HCT116 (cell line): ENCODE measurements around the gene CD63. TPM values are rescaled to one million over a fixed set of nuclear protein-coding genes. Genes with fewer than 3 reads are reported as not detected.

Source experiments
- ATAC-seq: fragments of 200-7000 bp; cut with Tn5 transposase; 2 replicates; pipeline ENCODE4 v1.9.1; 2020; ENCODE audit warnings: mild to moderate bottlenecking, moderate library complexity
- BruUV-seq: library from RNA; stranded (reverse); fragments of 400-500 nt; replicated peaks from 2 replicates; lab custom pipeline; 2021; lab: Mats Ljungman, UMichigan
- CTCF ChIA-PET: fragments of 300-600 bp; sonication (Branson Sonifier 250); formaldehyde crosslinking; loops from one replicate; lab custom pipeline; 2021; ENCODE audit warnings: antibody characterized with exemption; lab: Charles Lee
- POLR2A ChIA-PET: fragments of 300-600, 350-600 bp; sonication (Branson Sonifier 250); formaldehyde crosslinking; loops from one replicate; lab custom pipeline; 2021; ENCODE audit warnings: antibody characterized with exemption; lab: Charles Lee
- RAD21 ChIA-PET, 2 experiments: fragments of 300-600 bp; sonication (Branson Sonifier 250); formaldehyde crosslinking; loops; one replicate each; lab custom pipeline; 2023; ENCODE audit warnings: low total read pairs in 2 of 2; ENCODE audit not compliant: uncharacterized antibody in 2 of 2, unreplicated experiment in 2 of 2, low non-redundant PET in 1 of 2; lab: Charles Lee
- DNase-seq: peaks from one replicate; pipeline ENCODE4 v3.0.0-alpha.2; 2010; ENCODE audit warnings: low read depth, low spot score
- H2AFZ ChIP-seq: fragments of 200-600 bp; shearing (Covaris generic), sonication (generic); 2 replicates; pipeline ENCODE4 v1.6.1; 2017; ENCODE audit warnings: low read depth, mixed run types, mixed read lengths, antibody characterized with exemption, low read length; ENCODE audit not compliant: poor library complexity, severe bottlenecking
- H3K27ac ChIP-seq: 2 replicates; pipeline ENCODE4 v1.5.1; 2012; ENCODE audit warnings: low read depth, low read length
- H3K27me3 ChIP-seq: fragments of 200-600 bp; sonication (generic); 2 replicates; pipeline ENCODE4 v1.6.1; 2016; ENCODE audit warnings: mixed run types, low read length, mixed read lengths; ENCODE audit not compliant: insufficient read depth
- H3K36me3 ChIP-seq, 2 experiments: fragments of 200-500 bp in 1 of 2; fragments of 200-600 bp in 1 of 2; sonication (Bioruptor generic) in 1 of 2; sonication (generic) in 1 of 2; 2 replicates each; pipeline versions ENCODE4 v1.5.1 to v1.6.1; 2014 to 2016; ENCODE audit warnings: low read length in 2 of 2, inconsistent platforms in 1 of 2, mixed read lengths in 1 of 2, mixed run types in 1 of 2; ENCODE audit not compliant: insufficient read depth in 2 of 2, control insufficient read depth in 1 of 2
- H3K4me1 ChIP-seq, 2 experiments: fragments of 200-600 bp in 1 of 2; sonication (generic) in 1 of 2; 2 replicates each; pipeline versions ENCODE4 v1.5.1 to v1.6.1; 2012 to 2017; ENCODE audit warnings: low read length in 2 of 2, inconsistent platforms in 1 of 2, mild to moderate bottlenecking in 1 of 2, mixed read lengths in 1 of 2, mixed run types in 1 of 2, moderate library complexity in 1 of 2; ENCODE audit not compliant: insufficient read depth in 2 of 2, control insufficient read depth in 1 of 2
- H3K4me2 ChIP-seq: fragments of 200-600 bp; sonication (generic); 2 replicates; pipeline ENCODE4 v1.6.1; 2017; ENCODE audit warnings: mixed run types, low read length, mixed read lengths
- H3K4me3 ChIP-seq, 2 experiments: fragments of 200-600 bp in 1 of 2; sonication (generic) in 1 of 2; replicated peaks in 1 of 2; 2 replicates each; pipeline ENCODE4 v1.5.1; 2011 to 2016; ENCODE audit warnings: low read length in 2 of 2, control low read depth in 1 of 2, low read depth in 1 of 2, mild to moderate bottlenecking in 1 of 2, mixed read lengths in 1 of 2, mixed run types in 1 of 2
- H3K79me2 ChIP-seq: fragments of 200-600 bp; sonication (generic); 2 replicates; pipeline ENCODE4 v1.6.1; 2017; ENCODE audit warnings: mild to moderate bottlenecking, mixed run types, low read length, moderate library complexity, mixed read lengths; ENCODE audit not compliant: insufficient read depth
- H3K9ac ChIP-seq: fragments of 200-600 bp; sonication (generic); 2 replicates; pipeline ENCODE4 v1.6.1; 2016; ENCODE audit warnings: low read length, mixed read lengths
- H3K9me2 ChIP-seq: fragments of 200-600 bp; sonication (generic), shearing (Covaris generic); 2 replicates; pipeline ENCODE4 v1.6.1; 2017; ENCODE audit warnings: mixed run types, mild to moderate bottlenecking, moderate library complexity; ENCODE audit not compliant: insufficient read depth
- H3K9me3 ChIP-seq, 2 experiments: fragments of 200-500 bp in 1 of 2; fragments of 200-600 bp in 1 of 2; sonication (Bioruptor generic) in 1 of 2; sonication (generic) in 1 of 2; 2 replicates each; pipeline ENCODE4 v1.6.1; 2014 to 2017; ENCODE audit warnings: low read length in 2 of 2, mixed read lengths in 2 of 2, inconsistent platforms in 1 of 2, low read depth in 1 of 2, mild to moderate bottlenecking in 1 of 2, mixed run types in 1 of 2, moderate library complexity in 1 of 2; ENCODE audit not compliant: control insufficient read depth in 1 of 2, insufficient read depth in 1 of 2
- H4K20me1 ChIP-seq: fragments of 200-600 bp; sonication (generic), shearing (Covaris generic); 2 replicates; pipeline ENCODE4 v1.6.1; 2017; ENCODE audit warnings: mixed run types, mild to moderate bottlenecking, moderate library complexity; ENCODE audit not compliant: insufficient read depth
- CEBPB ChIP-seq: IDR thresholded peaks from 2 replicates; pipeline ENCODE4 v1.6.1; 2012; ENCODE audit warnings: low read depth
- EGR1 ChIP-seq: IDR thresholded peaks from 2 replicates; pipeline ENCODE4 v1.6.1; 2012; ENCODE audit warnings: low read depth
- EZH2phosphoT487 ChIP-seq: fragments of 200-600 bp; IDR thresholded peaks from 2 replicates; pipeline ENCODE4 v1.6.1; 2018; ENCODE audit warnings: antibody characterized with exemption, borderline replicate concordance
- FOSL1 ChIP-seq: IDR thresholded peaks from 2 replicates; pipeline ENCODE4 v1.6.1; 2012; ENCODE audit warnings: low read depth
- JUND ChIP-seq: IDR thresholded peaks from 2 replicates; pipeline ENCODE4 v1.6.1; 2012
- POLR2A ChIP-seq: IDR thresholded peaks from 2 replicates; pipeline ENCODE4 v1.7.0; 2011; ENCODE audit warnings: borderline replicate concordance; ENCODE audit not compliant: insufficient read depth, insufficient read length; ENCODE audit errors: extremely low read depth
- POLR2AphosphoS5 ChIP-seq: IDR thresholded peaks from 2 replicates; pipeline ENCODE4 v1.6.1; 2011; ENCODE audit warnings: mild to moderate bottlenecking, low read depth, low read length, moderate library complexity
- SIN3A ChIP-seq: IDR thresholded peaks from 2 replicates; pipeline ENCODE4 v1.6.1; 2012; ENCODE audit warnings: low read depth
- SRF ChIP-seq: IDR thresholded peaks from 2 replicates; pipeline ENCODE4 v1.6.1; 2012; ENCODE audit warnings: low read depth
- YY1 ChIP-seq: IDR thresholded peaks from 2 replicates; pipeline ENCODE4 v1.6.1; 2011; ENCODE audit warnings: low read length, low read depth, moderate library complexity, mild to moderate bottlenecking; ENCODE audit not compliant: insufficient replicate concordance; ENCODE audit errors: extremely low read depth
- ZNF274 ChIP-seq: fragments of 200-500 bp; sonication (Bioruptor generic); IDR thresholded peaks from 2 replicates; pipeline ENCODE4 v1.6.1; 2014; ENCODE audit warnings: mild to moderate bottlenecking, low read depth, low read length, inconsistent platforms
- intact Hi-C: fragments of 100-400 bp; cut with micrococcal nuclease; formaldehyde crosslinking; loops from 2 replicates; pipeline ENCODE4 v1.10.0; 2022
- total RNA-seq: library from RNA; stranded (reverse); gene quantifications from one replicate; pipeline ENCODE4 v1.2.1, GENCODE V29; 2021; ENCODE audit not compliant: unreplicated experiment
- TF ChIP-seq, protein P1 (sequence below): IDR thresholded peaks from 2 replicates; pipeline ENCODE4 v1.6.1; 2011; ENCODE audit warnings: mild to moderate bottlenecking, low read length, moderate library complexity; ENCODE audit not compliant: insufficient replicate concordance; ENCODE audit errors: extremely low read depth
- TF ChIP-seq, protein P2 (sequence below), 3 experiments: fragments of 200-600 bp in 1 of 3; sonication (generic) in 1 of 3; IDR thresholded peaks in 2 of 3; conservative IDR thresholded peaks in 1 of 3; 2 replicates each; pipeline ENCODE4 v1.5.1; 2012 to 2017; ENCODE audit warnings: low read depth in 2 of 3, low read length in 2 of 3, antibody characterized with exemption in 1 of 3, borderline replicate concordance in 1 of 3, control low read depth in 1 of 3, mild to moderate bottlenecking in 1 of 3, mixed read lengths in 1 of 3, mixed run types in 1 of 3, moderate library complexity in 1 of 3; ENCODE audit not compliant: insufficient read depth in 1 of 3

CD63 gene
- total RNA-seq, 1 experiment from 2014 or later = 355 TPM

DNA sequence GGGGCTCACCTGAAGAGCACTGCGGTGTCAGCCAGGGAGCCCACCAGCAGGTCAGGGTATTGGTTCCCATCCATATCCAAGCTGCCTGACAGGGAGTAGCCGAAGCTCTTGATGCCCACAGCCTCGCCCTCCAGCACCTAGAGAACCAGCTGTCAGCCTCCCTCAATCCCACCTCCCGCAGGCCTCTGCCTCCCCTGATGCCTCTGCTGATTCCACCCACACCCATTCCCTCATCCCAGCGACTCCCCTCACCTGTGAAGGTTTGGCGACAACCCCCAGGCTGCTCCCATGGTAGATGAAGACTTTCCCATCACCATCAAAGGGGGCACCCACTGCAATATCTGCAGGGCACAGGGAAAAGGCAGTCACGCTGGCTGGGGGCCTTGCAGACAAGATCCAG lies 31.1 kb downstream of the CD63 start:
- DNase-seq = no peak
- H3K4me2 ChIP-seq = no peak overlapping the region
- H4K20me1 ChIP-seq = no peaks in the 10 kb centered on the region
- H3K79me2 ChIP-seq = no peaks in the 10 kb centered on the region
- TF ChIP-seq ZNF274 (no peak), EGR1 (no peak), EZH2phosphoT487 (no peak), JUND (no peak), FOSL1 (no peak), POLR2A (no peak), SIN3A (no peak), YY1 (no peak), CEBPB (no peak), POLR2AphosphoS5 (no peak), SRF (no peak)
- TF ChIP-seq, protein P1, sequence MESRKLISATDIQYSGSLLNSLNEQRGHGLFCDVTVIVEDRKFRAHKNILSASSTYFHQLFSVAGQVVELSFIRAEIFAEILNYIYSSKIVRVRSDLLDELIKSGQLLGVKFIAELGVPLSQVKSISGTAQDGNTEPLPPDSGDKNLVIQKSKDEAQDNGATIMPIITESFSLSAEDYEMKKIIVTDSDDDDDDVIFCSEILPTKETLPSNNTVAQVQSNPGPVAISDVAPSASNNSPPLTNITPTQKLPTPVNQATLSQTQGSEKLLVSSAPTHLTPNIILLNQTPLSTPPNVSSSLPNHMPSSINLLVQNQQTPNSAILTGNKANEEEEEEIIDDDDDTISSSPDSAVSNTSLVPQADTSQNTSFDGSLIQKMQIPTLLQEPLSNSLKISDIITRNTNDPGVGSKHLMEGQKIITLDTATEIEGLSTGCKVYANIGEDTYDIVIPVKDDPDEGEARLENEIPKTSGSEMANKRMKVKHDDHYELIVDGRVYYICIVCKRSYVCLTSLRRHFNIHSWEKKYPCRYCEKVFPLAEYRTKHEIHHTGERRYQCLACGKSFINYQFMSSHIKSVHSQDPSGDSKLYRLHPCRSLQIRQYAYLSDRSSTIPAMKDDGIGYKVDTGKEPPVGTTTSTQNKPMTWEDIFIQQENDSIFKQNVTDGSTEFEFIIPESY = no peak
- TF ChIP-seq, protein P2, sequence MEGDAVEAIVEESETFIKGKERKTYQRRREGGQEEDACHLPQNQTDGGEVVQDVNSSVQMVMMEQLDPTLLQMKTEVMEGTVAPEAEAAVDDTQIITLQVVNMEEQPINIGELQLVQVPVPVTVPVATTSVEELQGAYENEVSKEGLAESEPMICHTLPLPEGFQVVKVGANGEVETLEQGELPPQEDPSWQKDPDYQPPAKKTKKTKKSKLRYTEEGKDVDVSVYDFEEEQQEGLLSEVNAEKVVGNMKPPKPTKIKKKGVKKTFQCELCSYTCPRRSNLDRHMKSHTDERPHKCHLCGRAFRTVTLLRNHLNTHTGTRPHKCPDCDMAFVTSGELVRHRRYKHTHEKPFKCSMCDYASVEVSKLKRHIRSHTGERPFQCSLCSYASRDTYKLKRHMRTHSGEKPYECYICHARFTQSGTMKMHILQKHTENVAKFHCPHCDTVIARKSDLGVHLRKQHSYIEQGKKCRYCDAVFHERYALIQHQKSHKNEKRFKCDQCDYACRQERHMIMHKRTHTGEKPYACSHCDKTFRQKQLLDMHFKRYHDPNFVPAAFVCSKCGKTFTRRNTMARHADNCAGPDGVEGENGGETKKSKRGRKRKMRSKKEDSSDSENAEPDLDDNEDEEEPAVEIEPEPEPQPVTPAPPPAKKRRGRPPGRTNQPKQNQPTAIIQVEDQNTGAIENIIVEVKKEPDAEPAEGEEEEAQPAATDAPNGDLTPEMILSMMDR (IDR thresholded peaks at IDR 0.05 in 2 of 3, conservative IDR thresholded peaks at IDR 0.05 in 1 of 3; ENCODE audit: borderline replicate concordance in 1 of 3, insufficient read depth in 1 of 3, low read depth in 2 of 3, low read length in 2 of 3) = no peak
- TF ChIP-seq, all 23 proteins: peak for 0
- no peaks in the 10 kb centered on the region for H3K9me3 ChIP-seq
- H3K36me3 ChIP-seq = no peaks in the 10 kb centered on the region
- ChIA-PET POLR2A (no interaction called here), RAD21 (no interaction called here), CTCF (no interaction called here)
- no peaks in the 10 kb centered on the region for H3K9me2 ChIP-seq
- no peak overlapping the region for H3K27ac ChIP-seq
- peaks cover 0 to 4% of the 10 kb centered on the region in 2 experiments; a peak in 1 of 4 replicates for H3K4me1 ChIP-seq
- no peak for ATAC-seq
- BruUV-seq = no TSS peak
- intact Hi-C loops = no loop called here
- no peak overlapping the region for H3K9ac ChIP-seq
- H3K4me3 ChIP-seq = no peak overlapping the region
- no peak overlapping the region for H2AFZ ChIP-seq
- H3K27me3 ChIP-seq = no peaks in the 10 kb centered on the region
